ENCODE results near the gene FAM78A. TPM values are rescaled to one million over a fixed set of nuclear protein-coding genes. Genes with fewer than 3 reads are reported as not detected.

The FAM78A gene
- total RNA-seq, 4 donors from 2014 or later, result 1.9 to 9.9 (median 5.5) TPM

DNA sequence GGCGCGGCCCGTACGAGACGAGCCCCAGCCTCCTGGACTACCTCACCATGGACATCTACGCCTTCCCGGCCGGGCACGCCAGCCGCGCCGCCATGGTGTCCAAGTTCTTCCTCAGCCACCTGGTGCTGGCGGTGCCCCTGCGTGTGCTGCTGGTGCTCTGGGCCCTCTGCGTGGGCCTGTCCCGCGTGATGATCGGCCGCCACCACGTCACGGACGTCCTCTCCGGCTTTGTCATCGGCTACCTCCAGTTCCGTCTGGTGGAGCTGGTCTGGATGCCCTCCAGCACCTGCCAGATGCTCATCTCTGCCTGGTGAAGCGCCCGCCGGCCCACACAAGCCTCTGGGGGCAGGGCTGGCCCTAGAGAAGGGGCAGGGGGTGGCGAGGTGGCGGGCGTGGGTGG, 31.7 kb upstream of the FAM78A start:
- DNase-seq (ENCODE audit: low spot score) (no peak), ATAC-seq (ENCODE audit: low FRiP score) (no peak)
- TF ChIP-seq, protein P1, sequence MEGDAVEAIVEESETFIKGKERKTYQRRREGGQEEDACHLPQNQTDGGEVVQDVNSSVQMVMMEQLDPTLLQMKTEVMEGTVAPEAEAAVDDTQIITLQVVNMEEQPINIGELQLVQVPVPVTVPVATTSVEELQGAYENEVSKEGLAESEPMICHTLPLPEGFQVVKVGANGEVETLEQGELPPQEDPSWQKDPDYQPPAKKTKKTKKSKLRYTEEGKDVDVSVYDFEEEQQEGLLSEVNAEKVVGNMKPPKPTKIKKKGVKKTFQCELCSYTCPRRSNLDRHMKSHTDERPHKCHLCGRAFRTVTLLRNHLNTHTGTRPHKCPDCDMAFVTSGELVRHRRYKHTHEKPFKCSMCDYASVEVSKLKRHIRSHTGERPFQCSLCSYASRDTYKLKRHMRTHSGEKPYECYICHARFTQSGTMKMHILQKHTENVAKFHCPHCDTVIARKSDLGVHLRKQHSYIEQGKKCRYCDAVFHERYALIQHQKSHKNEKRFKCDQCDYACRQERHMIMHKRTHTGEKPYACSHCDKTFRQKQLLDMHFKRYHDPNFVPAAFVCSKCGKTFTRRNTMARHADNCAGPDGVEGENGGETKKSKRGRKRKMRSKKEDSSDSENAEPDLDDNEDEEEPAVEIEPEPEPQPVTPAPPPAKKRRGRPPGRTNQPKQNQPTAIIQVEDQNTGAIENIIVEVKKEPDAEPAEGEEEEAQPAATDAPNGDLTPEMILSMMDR (IDR thresholded peaks at IDR 0.05), result no peak

DNA sequence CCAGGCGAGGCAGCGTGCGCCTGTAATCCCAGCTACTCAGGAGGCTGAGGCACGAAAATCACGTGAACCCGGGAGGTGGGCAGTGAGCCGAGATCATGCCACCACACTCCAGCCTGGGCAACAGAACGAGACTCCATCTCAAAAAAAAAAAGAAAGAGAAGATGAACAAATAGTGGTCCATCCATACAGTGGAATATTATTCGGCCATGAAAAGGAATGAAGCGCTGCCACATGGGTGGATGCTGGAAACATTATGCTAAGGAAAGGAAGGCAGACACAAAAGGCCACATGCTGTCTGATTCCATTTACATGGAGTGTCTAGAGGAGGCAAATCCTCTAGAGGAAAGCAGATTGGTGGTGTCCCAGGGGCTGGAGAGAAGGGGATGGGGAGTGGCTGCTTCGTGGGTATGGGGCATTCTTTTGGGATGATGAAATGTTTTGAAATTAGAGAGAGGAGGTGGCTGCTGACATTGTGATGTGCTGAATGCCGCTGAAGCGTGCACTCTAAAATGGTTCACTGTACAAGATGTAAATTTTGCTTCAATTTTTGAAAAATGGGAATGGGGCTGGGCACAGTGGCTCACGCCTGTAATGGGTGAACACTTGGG, 30.2 kb upstream of the FAM78A start:
- DNase-seq (ENCODE audit: low spot score) (no peak), ATAC-seq (ENCODE audit: low FRiP score) (no peak)
- TF ChIP-seq, protein P1 (IDR thresholded peaks at IDR 0.05), result no peak

DNA sequence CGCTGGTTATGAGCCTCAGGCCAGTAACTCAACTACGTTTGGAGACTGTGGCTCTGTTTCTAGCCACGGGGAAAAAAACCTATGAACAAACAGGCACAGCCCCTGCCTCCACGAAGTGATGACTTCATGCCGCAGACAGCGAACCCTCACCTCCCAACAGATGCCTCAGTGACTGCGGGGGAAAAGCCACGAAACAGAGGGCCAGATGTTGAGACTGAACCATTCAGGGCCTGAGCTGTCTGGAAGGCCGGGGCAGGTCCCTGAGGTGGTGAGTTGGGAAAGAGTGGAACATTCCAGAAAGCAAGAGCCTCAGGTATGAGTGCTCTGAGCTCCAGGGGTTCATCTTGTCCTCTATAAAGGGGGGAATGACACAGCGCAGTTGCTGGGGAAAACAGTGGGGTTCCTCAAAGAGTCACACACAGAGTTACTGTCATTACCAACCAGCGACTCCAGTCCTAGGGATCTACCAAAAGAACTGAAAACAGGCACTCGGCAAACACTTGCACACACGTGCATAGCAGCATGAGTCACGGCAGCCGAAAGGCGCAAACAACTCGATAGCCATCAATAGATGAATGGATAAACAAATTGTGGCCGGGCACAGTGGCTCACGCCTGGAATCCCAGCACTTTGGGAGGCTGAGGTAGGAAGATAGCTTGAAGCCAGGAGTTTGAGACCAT, 28.5 kb upstream of the FAM78A start:
- TF ChIP-seq, protein P1 (IDR thresholded peaks at IDR 0.05), result no peak
- DNase-seq (ENCODE audit: low spot score), result no peak
- no peak for ATAC-seq (ENCODE audit: low FRiP score)

DNA sequence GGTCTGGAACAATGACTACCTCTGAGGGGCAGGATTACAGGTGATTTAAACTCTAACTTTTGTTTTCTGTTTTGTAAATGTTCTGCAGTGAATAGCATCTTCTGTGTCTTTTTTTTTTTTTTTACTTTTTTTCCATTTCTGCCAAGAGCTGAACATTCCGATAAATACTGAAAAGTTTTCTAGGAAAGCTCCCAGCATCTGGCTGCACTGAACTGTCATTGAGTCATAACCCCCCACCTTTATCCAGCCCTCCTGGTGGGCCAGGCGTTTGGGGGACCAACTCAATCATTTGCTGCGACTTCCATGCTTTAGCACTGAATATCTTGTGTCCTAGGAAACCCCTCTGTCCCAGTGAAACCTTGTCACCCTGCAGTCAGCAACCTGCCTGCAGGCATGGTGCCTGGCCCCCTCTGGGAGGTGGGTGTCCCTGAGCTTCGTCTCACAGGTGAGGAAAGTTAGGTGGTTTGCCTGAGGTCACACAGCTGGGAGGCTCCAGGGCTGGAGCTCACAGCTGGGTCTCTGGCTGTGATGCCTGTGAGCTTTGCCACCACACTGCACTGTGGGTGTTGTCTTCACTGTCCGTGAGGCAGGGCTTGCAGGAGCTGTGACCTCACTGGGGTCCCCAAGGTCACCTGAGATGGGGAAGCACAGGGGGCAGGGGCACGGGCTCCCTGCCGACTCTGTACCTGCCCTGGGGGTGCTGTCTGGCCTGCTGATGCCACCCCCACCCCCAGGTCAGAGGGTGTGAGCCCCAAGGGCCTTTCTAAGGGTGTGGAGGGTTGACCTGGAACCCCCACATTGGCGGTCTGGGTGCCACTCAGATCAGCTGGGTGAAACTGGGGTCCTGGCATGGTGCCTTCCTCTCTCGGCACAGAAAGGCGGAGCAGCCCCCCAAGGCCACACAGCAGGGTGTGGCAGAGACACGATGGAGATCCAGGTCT, 27.3 kb upstream of the FAM78A start:
- no peak for DNase-seq (ENCODE audit: low spot score)
- ATAC-seq (ENCODE audit: low FRiP score), result no peak
- TF ChIP-seq, protein P1 (IDR thresholded peaks at IDR 0.05), result no peak

DNA sequence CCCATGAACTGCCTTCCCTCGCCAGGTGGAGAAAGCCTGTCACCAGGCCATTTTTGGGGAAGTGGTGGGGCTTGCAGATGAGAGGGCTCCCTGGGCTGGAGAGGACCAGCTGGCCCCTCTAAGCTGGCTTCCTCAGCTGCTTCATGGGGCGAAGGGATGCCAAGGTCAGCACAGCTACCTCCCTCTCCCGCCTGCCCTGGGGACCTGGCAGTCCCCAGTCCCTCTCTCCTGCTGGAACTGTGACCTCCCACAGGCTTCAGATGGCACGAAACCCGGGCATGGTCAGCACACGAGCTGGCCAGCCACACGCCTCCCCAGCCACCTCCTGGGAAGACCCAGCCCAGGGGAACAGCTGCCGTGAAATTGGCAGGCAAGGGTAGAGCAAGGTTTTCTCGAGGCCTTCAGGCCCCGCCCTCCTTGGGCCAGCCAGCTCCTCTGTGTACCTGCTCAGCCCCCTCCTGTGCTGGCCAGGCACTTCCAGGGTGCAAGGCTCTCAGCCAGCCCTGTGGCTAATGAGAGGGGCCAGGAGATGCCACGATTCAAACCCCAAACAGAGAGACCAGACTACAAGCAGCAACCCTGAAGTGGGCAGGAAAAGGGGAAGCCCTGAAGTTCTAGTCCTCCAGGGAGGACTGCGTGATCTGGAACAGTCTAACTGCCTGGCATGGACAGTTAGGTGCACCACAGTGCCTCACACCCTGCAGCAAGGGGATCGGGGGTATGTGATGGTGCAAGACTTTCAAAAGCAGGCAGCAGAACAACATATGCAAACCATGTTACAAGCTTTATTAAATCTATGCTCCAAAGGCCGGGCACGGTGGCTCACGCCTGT, 26.1 kb upstream of the FAM78A start:
- ATAC-seq (ENCODE audit: low FRiP score), result no peak
- TF ChIP-seq, protein P1 (IDR thresholded peaks at IDR 0.05), result no peak
- no peak for DNase-seq (ENCODE audit: low spot score)

DNA sequence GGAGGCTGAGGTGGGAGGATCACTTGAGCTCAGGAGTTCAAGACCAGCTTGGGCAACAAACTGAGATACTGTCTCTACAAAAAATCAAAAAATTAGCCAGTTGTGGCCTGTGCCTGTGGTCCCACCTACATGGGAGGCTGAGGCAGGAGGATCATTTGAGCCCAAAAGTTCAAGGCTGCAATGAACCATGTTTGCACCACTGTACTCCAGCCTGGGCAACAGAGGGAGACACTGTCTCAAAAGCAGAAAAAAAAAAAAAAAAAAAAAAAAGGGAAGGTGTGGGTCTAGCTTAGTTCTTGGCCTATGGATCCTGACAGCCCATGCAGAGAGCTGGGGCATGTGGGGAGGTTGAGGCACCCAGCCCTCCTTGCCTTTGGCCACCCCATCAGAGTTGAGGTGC, 24.1 kb upstream of the FAM78A start:
- DNase-seq (ENCODE audit: low spot score) (no peak), ATAC-seq (ENCODE audit: low FRiP score) (no peak)
- TF ChIP-seq, protein P1 (IDR thresholded peaks at IDR 0.05), result no peak

Measured in omental fat pad (tissue), 4 donors.